HepG2 (cell line): ENCODE results near the gene LRP1B.

ENCODE experiments used
- IKZF1 ChIP-seq: fragments of 450-650 bp; IDR thresholded peaks from 2 replicates; pipeline ENCODE4 v1.7.1; 2016
- IKZF5 ChIP-seq: IDR thresholded peaks from 2 replicates; pipeline ENCODE4 v1.6.1; 2018; ENCODE audit warnings: missing genetic modification reagents, mild to moderate bottlenecking, missing compliant biosample characterization
- NBN ChIP-seq: fragments of 450-650 bp; conservative IDR thresholded peaks from 2 replicates; pipeline ENCODE4 v1.6.1; 2017
- ZBTB44 ChIP-seq: sonication (generic); formaldehyde crosslinking; IDR thresholded peaks from 2 replicates; pipeline ENCODE4 v1.4.0; 2020; ENCODE audit warnings: missing genetic modification reagents
- TF ChIP-seq, protein P1 (sequence below): sonication (generic); formaldehyde crosslinking; IDR thresholded peaks from 2 replicates; pipeline ENCODE4 v1.5.0; 2020; ENCODE audit warnings: mild to moderate bottlenecking, missing genetic modification reagents, moderate library complexity

GRCh38 chr2:141490886-141491285, 639.9 kb downstream of the LRP1B start:
- TF ChIP-seq IKZF5 (CRISPR knock-in tag) (no peak), ZBTB44 (CRISPR knock-in tag) (no peak), NBN (no peak), IKZF1 (no peak)
- TF ChIP-seq, protein P1, sequence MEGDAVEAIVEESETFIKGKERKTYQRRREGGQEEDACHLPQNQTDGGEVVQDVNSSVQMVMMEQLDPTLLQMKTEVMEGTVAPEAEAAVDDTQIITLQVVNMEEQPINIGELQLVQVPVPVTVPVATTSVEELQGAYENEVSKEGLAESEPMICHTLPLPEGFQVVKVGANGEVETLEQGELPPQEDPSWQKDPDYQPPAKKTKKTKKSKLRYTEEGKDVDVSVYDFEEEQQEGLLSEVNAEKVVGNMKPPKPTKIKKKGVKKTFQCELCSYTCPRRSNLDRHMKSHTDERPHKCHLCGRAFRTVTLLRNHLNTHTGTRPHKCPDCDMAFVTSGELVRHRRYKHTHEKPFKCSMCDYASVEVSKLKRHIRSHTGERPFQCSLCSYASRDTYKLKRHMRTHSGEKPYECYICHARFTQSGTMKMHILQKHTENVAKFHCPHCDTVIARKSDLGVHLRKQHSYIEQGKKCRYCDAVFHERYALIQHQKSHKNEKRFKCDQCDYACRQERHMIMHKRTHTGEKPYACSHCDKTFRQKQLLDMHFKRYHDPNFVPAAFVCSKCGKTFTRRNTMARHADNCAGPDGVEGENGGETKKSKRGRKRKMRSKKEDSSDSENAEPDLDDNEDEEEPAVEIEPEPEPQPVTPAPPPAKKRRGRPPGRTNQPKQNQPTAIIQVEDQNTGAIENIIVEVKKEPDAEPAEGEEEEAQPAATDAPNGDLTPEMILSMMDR (CRISPR knock-in tag): no peak
